ENCODE measurements around the gene LRRTM4. TPM values are rescaled to one million over a fixed set of nuclear protein-coding genes. Genes with fewer than 3 reads are reported as not detected.
A peak's percentile ranks its signal among the peaks of the same experiment; 100 is the strongest.

The LRRTM4 gene
- total RNA-seq (2021) (0.13 and 0.15 TPM in 2 replicates), Bru-seq, nascent RNA (percentile 8 among the genes with signal in this experiment), BruChase-seq, experiment 1, labeled RNA remaining after a 2-hour chase (percentile 12 among the genes with signal in this experiment), BruChase-seq, experiment 2, labeled RNA remaining after a 6-hour chase (percentile 13 among the genes with signal in this experiment)
- long read RNA-seq, result 0 reads

DNA sequence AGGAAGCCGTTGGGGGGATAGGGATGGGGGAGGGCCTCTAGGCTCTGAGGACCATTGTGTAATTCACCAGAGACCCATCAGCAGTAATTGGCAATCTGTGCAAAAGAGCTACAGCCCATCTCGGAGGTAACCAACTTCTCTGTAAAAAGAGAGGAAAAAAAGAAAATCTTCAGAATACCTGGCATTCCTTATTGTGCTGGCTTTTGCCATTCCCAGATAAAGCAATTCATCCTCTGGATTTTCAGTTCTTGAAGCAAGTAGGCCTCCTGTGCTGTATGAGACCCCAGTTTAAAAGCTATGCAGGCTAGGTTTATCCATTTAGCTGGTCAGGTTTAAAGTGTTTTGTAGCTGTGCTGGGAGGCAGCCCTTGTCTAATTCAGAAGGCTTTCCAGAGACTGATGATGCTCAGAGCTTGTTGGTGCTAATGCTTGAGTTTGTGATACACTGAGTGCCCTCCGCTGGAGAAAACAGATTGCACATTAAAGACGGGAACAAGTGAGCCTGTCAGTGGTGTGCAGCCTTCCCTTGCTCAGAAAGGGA, at the start of gene LRRTM4:
TSS of gene LRRTM4 (minus strand) at position 446 of the 540 bp plus-strand sequence.
- intact Hi-C loops (cut with micrococcal nuclease; ENCODE audit: unreplicated experiment), result loop anchor here (2.0 kb wide), 1 partner anchor 569 kb away; no protein-coding TSS in a partner anchor
- ChIA-PET POLR2A (ENCODE audit: low non-redundant PET) (no interaction called here), CTCF (interaction anchor here (0.7 kb wide), 2 partner anchors 275 to 568 kb away, joined by 3 to 4 read pairs; no protein-coding TSS in a partner anchor)
- no peak within 1 kb of the TSS for H3K27ac ChIP-seq (ENCODE audit: low read depth, low read length, poor library complexity, severe bottlenecking)
- H3K9me3 ChIP-seq (ENCODE audit: low read depth, low read length, poor library complexity, severe bottlenecking), result no peaks in the 10 kb centered on the region
- TF ChIP-seq EZH2 (IDR thresholded peaks at IDR 0.05; ENCODE audit: borderline replicate concordance, low read depth, low read length, poor library complexity, severe bottlenecking), result no peak
- TF ChIP-seq, protein P1, sequence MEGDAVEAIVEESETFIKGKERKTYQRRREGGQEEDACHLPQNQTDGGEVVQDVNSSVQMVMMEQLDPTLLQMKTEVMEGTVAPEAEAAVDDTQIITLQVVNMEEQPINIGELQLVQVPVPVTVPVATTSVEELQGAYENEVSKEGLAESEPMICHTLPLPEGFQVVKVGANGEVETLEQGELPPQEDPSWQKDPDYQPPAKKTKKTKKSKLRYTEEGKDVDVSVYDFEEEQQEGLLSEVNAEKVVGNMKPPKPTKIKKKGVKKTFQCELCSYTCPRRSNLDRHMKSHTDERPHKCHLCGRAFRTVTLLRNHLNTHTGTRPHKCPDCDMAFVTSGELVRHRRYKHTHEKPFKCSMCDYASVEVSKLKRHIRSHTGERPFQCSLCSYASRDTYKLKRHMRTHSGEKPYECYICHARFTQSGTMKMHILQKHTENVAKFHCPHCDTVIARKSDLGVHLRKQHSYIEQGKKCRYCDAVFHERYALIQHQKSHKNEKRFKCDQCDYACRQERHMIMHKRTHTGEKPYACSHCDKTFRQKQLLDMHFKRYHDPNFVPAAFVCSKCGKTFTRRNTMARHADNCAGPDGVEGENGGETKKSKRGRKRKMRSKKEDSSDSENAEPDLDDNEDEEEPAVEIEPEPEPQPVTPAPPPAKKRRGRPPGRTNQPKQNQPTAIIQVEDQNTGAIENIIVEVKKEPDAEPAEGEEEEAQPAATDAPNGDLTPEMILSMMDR (conservative IDR thresholded peaks at IDR 0.05; ENCODE audit: low read depth, low read length), result peak; percentile 52
- DNase-seq (ENCODE audit: low spot score), result peak; percentile 63
- no peak within 1 kb of the TSS for H3K4me3 ChIP-seq (ENCODE audit: low read depth, low read length, poor library complexity, severe bottlenecking)
- no peaks in the 10 kb centered on the region for H3K36me3 ChIP-seq (ENCODE audit: insufficient read depth, low read length, poor library complexity, severe bottlenecking)
- H3K4me1 ChIP-seq (ENCODE audit: insufficient read depth, low read length, poor library complexity, severe bottlenecking), result no peaks in the 10 kb centered on the region
- no peaks in the 10 kb centered on the region for H3K27me3 ChIP-seq (replicated peaks; ENCODE audit: insufficient read depth, low read depth, low read length, poor library complexity)
- BruUV-seq (replicated peaks), result no TSS peak

GRCh38 chr2:77571545-77571944, 49.4 kb upstream of the LRRTM4 start:
- Histone ChIP-seq H3K4me3 (ENCODE audit: low read depth, low read length, poor library complexity, severe bottlenecking) (no peak overlapping the region), H3K36me3 (ENCODE audit: insufficient read depth, low read length, poor library complexity, severe bottlenecking) (no peaks in the 10 kb centered on the region), H3K9me3 (ENCODE audit: low read depth, low read length, poor library complexity, severe bottlenecking) (no peaks in the 10 kb centered on the region), H3K4me1 (ENCODE audit: insufficient read depth, low read length, poor library complexity, severe bottlenecking) (peaks cover 6% of the 10 kb centered on the region), H3K27me3 (replicated peaks; ENCODE audit: insufficient read depth, low read depth, low read length, poor library complexity) (peaks cover 64% of the 10 kb centered on the region), H3K27ac (ENCODE audit: low read depth, low read length, poor library complexity, severe bottlenecking) (no peak overlapping the region)
- ChIA-PET POLR2A (ENCODE audit: low non-redundant PET) (no interaction called here), CTCF (no interaction called here)
- DNase-seq (ENCODE audit: low spot score), result peak; percentile 79
- TF ChIP-seq, protein P1 (conservative IDR thresholded peaks at IDR 0.05; ENCODE audit: low read depth, low read length), result no peak
- TF ChIP-seq EZH2 (IDR thresholded peaks at IDR 0.05; ENCODE audit: borderline replicate concordance, low read depth, low read length, poor library complexity, severe bottlenecking), result no peak
- intact Hi-C loops (cut with micrococcal nuclease; ENCODE audit: unreplicated experiment), result loop anchor here (5.0 kb wide), 1 partner anchor 491 kb away; no protein-coding TSS in a partner anchor
- BruUV-seq (replicated peaks), result no TSS peak

- peaks cover 64% of the 10 kb centered on the region for H3K27me3 ChIP-seq (replicated peaks; ENCODE audit: insufficient read depth, low read depth, low read length, poor library complexity)
- TF ChIP-seq EZH2 (IDR thresholded peaks at IDR 0.05; ENCODE audit: borderline replicate concordance, low read depth, low read length, poor library complexity, severe bottlenecking), result no peak
- TF ChIP-seq, protein P1 (conservative IDR thresholded peaks at IDR 0.05; ENCODE audit: low read depth, low read length), result no peak
- no peaks in the 10 kb centered on the region for H3K9me3 ChIP-seq (ENCODE audit: low read depth, low read length, poor library complexity, severe bottlenecking)
- no peaks in the 10 kb centered on the region for H3K36me3 ChIP-seq (ENCODE audit: insufficient read depth, low read length, poor library complexity, severe bottlenecking)
- H3K4me3 ChIP-seq (ENCODE audit: low read depth, low read length, poor library complexity, severe bottlenecking), result no peak overlapping the region
- BruUV-seq (replicated peaks), result no TSS peak
- POLR2A ChIA-PET (ENCODE audit: low non-redundant PET), result interaction anchor here (0.7 kb wide), 1 partner anchor 62 kb away, joined by 3 read pairs; no protein-coding TSS in a partner anchor
- peaks cover 6% of the 10 kb centered on the region for H3K4me1 ChIP-seq (ENCODE audit: insufficient read depth, low read length, poor library complexity, severe bottlenecking)
- no peak overlapping the region for H3K27ac ChIP-seq (ENCODE audit: low read depth, low read length, poor library complexity, severe bottlenecking)
- intact Hi-C loops (cut with micrococcal nuclease; ENCODE audit: unreplicated experiment), result no loop called here
- CTCF ChIA-PET, result no interaction called here
- DNase-seq (ENCODE audit: low spot score), result no peak
These were observed 45.5 kb upstream of the LRRTM4 start for GRCh38 chr2:77567723-77568122.

Measured in A673 (cell line).